Activated T-helper 1 cell treated with anti-CD3 and anti-CD28 coated beads, Interleukin-12 subunit alpha, Interleukin-12 subunit beta, Interleukin-2, Interleukin-4 antibody, amounts not matched to agents 30 ng/mL and 10 ng/mL and 1 ng/mL, durations not matched to agents 14 hours and 24 hours and 36 hours (primary cell): Measurements from ENCODE around the gene RPS6KA4. TPM values are rescaled to one million over a fixed set of nuclear protein-coding genes. Genes with fewer than 3 reads are reported as not detected.

ENCODE experiments used
- DNase-seq: peaks from one replicate; pipeline ENCODE4 v3.0.0; 2021; ENCODE audit warnings: low spot score
- H3K27ac Mint-ChIP-seq: one replicate; pipeline ENCODE4 v1.8.0; 2021; ENCODE audit warnings: mild to moderate bottlenecking, mixed read lengths
- H3K27me3 Mint-ChIP-seq: one replicate; pipeline ENCODE4 v1.8.0; 2022; ENCODE audit warnings: mild to moderate bottlenecking, moderate library complexity, mixed read lengths; ENCODE audit not compliant: insufficient read depth
- H3K36me3 Mint-ChIP-seq: one replicate; pipeline ENCODE4 v1.8.0; 2021; ENCODE audit warnings: low read depth, mixed read lengths
- H3K4me1 Mint-ChIP-seq: one replicate; pipeline ENCODE4 v1.8.0; 2021; ENCODE audit warnings: low read depth, mixed read lengths
- H3K4me3 Mint-ChIP-seq: one replicate; pipeline ENCODE4 v1.8.0; 2021; ENCODE audit warnings: mild to moderate bottlenecking, moderate library complexity, mixed read lengths
- H3K9me3 Mint-ChIP-seq: one replicate; pipeline ENCODE4 v1.8.0; 2021; ENCODE audit warnings: mixed read lengths
- intact Hi-C: fragments of 100-400 bp; cut with micrococcal nuclease; formaldehyde crosslinking; loops from one replicate; pipeline ENCODE4 v1.15.1; 2024
- total RNA-seq: library from RNA; stranded (reverse); gene quantifications from 2 replicates; pipeline ENCODE4 v1.2.3, GENCODE V29; 2022

RPS6KA4 gene
- total RNA-seq, 1 donor from 2014 or later: 38.3 TPM

GRCh38 chr11:64382586-64382985 lies 23.6 kb downstream of the RPS6KA4 start:
- DNase-seq: no peak
- H3K4me3 Mint-ChIP-seq: no peak overlapping the region
- H3K27me3 Mint-ChIP-seq: peaks cover 4% of the 10 kb centered on the region
- intact Hi-C loops: no loop called here
- no peaks in the 10 kb centered on the region for H3K9me3 Mint-ChIP-seq
- H3K36me3 Mint-ChIP-seq: no peaks in the 10 kb centered on the region
- H3K4me1 Mint-ChIP-seq: peaks cover 6% of the 10 kb centered on the region
- no peak overlapping the region for H3K27ac Mint-ChIP-seq

DNA sequence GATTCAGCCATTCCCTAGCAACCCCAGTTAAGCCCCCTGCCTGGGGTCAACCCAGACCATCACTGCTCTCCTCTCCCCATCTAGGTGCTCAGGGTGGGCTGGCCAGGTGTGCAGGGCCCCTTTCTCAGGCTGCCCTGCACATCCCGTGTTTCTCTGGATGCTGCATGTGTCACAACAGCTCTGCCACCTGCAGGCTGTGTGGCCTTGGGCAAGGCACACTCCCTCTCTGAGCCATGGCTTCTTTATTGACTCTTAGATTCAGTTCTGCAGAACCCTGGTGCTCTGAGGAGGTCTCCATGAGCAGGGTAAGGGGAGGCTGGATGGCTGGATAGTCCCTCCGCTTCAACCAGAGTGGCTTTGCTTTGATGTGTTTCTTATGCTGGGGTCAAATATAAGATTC lies 24.6 kb downstream of the RPS6KA4 start:
- no peak overlapping the region for H3K27ac Mint-ChIP-seq

DNA sequence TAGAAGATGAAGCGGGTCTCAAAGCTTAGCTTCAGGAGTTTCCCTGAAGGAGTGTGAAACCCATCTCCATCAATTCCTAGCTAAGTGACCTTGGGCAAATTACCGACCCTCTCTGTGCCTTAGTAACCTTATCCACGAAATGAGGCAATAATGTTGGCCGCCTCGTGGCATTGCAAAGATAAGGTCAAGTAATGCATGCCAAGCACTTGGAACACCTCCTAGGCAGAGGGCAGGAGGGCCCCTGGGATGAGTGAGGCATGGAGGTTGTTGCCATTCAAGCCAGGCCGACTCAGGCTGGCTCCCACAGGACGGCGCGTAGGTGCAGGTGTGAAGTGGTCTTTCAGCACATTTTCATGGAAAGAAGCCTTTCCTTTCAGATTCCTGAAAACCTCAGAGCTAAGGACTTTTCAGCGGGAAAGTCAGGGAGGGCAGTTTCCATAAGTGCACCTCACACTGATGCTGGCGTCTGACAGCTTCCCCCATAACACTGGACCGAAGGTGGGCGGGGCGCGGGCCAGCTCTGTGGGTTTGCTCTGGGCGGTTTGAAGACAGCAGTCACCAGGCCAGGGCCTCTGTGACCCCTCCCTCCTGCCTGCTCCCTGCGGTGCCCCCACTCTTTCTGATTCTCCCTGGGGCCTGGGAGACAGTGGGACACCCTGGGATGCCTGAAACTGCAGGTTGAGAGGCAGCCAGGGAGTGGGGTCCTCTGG lies 25.2 kb downstream of the RPS6KA4 start:
- no peak for DNase-seq
- no peak overlapping the region for H3K27ac Mint-ChIP-seq
- H3K36me3 Mint-ChIP-seq: no peaks in the 10 kb centered on the region
- intact Hi-C loops: no loop called here
- no peak overlapping the region for H3K4me3 Mint-ChIP-seq
- peaks cover 9% of the 10 kb centered on the region for H3K27me3 Mint-ChIP-seq
- H3K4me1 Mint-ChIP-seq: peaks cover 6% of the 10 kb centered on the region
- H3K9me3 Mint-ChIP-seq: peaks cover 7% of the 10 kb centered on the region

More for the DNA sequence above, 24.6 kb downstream of the RPS6KA4 start:
- intact Hi-C loops: no loop called here
- DNase-seq: no peak
- Mint-ChIP-seq H3K4me1 (peaks cover 6% of the 10 kb centered on the region), H3K36me3 (no peaks in the 10 kb centered on the region), H3K27me3 (peaks cover 9% of the 10 kb centered on the region), H3K4me3 (no peak overlapping the region), H3K9me3 (peaks cover 6% of the 10 kb centered on the region)

DNA sequence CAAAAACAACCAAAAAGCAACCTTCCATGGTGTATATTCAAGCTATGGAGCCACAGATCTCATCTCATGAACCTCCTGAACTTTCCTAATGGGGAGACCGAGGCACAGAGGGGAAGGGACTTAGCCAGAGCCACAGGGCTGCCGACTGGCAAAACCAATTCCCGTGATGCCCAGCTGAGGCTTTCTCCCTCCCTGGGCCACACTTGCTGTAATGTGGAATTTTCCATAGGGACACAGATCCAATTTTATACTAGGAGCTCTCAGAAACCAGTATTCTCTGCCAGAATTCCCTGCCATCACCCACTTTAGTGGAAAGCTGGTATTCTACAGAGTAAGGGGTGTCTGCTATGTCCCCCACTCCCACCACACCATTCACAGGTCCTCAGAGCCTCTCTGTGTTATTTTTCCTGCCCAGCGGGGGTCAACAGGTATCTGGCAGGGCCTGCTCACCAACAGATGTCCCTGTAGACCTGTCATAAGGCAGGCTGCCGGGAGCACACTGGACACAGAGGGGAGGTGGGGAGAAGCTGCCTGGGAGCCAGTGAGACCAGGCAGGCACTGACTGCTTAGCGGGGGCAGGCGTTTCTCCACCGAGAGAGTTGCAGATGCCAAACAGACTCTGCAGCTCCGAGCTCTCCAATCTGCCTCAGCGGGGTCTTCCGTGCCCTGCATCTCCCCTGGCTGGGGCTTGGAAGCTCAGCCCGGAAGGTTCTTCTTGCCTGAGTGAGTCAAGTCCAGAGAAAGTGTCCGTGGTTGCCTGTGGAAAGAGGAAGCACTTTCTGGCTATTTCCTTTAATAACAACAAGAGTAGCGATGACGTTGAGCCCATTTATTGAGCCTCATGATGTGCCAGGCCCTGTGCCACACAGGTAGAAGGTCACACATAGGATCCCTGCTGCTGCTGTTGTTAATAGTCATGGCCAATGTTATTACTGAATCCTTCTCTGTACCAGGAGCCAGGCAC lies 26.3 kb downstream of the RPS6KA4 start:
- intact Hi-C loops: no loop called here
- Mint-ChIP-seq H3K27me3 (peaks cover 11% of the 10 kb centered on the region), H3K36me3 (peaks cover 3% of the 10 kb centered on the region), H3K9me3 (peaks cover 18% of the 10 kb centered on the region), H3K4me1 (peaks cover 10% of the 10 kb centered on the region), H3K27ac (no peak overlapping the region), H3K4me3 (no peak overlapping the region)
- no peak for DNase-seq

- Mint-ChIP-seq H3K27ac (no peak overlapping the region), H3K9me3 (peaks cover 22% of the 10 kb centered on the region), H3K36me3 (peaks cover 3% of the 10 kb centered on the region), H3K27me3 (peaks cover 11% of the 10 kb centered on the region), H3K4me3 (no peak overlapping the region), H3K4me1 (peaks cover 17% of the 10 kb centered on the region)
- no peak for DNase-seq
- intact Hi-C loops: no loop called here
Measured at GRCh38 chr11:64385945-64386704, 27.2 kb downstream of the RPS6KA4 start.

DNA sequence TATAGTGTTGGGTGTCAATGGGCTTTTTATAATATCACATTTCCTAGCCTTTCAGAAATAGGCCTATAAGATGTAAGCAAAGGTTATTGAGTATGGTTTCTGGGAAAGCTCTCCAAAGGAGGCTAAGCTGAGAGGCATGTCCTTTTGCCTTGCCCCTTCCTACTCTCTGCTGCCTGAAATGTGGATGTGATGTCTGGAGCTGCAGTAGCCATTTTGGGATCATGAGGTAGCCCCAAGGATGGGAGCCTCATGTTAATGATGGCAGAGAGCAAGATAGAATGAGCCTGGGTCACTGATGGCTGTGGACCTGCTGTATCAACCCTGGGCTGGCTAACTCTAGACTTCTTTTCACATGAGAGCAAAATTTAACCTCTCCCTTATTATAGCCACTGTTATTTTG lies 29.0 kb downstream of the RPS6KA4 start:
- no peak for DNase-seq
- Mint-ChIP-seq H3K27me3 (peaks cover 11% of the 10 kb centered on the region), H3K4me1 (peaks cover 17% of the 10 kb centered on the region), H3K4me3 (no peak overlapping the region), H3K27ac (no peak overlapping the region), H3K9me3 (peaks cover 22% of the 10 kb centered on the region), H3K36me3 (peaks cover 3% of the 10 kb centered on the region)
- intact Hi-C loops: no loop called here

- Mint-ChIP-seq H3K4me1 (peaks cover 17% of the 10 kb centered on the region), H3K9me3 (peaks cover 22% of the 10 kb centered on the region), H3K36me3 (peaks cover 3% of the 10 kb centered on the region), H3K27ac (no peak overlapping the region), H3K27me3 (peaks cover 9% of the 10 kb centered on the region), H3K4me3 (no peak overlapping the region)
- DNase-seq: no peak
- intact Hi-C loops: no loop called here
Measured at GRCh38 chr11:64388894-64389293, 29.9 kb downstream of the RPS6KA4 start.

- DNase-seq: no peak
- intact Hi-C loops: no loop called here
- peaks cover 17% of the 10 kb centered on the region for H3K4me1 Mint-ChIP-seq
- peaks cover 22% of the 10 kb centered on the region for H3K9me3 Mint-ChIP-seq
- H3K36me3 Mint-ChIP-seq: peaks cover 3% of the 10 kb centered on the region
- no peak overlapping the region for H3K4me3 Mint-ChIP-seq
- no peak overlapping the region for H3K27ac Mint-ChIP-seq
- peaks cover 9% of the 10 kb centered on the region for H3K27me3 Mint-ChIP-seq
Measured at GRCh38 chr11:64389851-64390250, 30.9 kb downstream of the RPS6KA4 start.

- Mint-ChIP-seq H3K27me3 (peaks cover 7% of the 10 kb centered on the region), H3K27ac (no peak overlapping the region)
Measured at GRCh38 chr11:64390558-64390957, 31.6 kb downstream of the RPS6KA4 start.

GRCh38 chr11:64391839-64392238 lies 32.9 kb downstream of the RPS6KA4 start:
- intact Hi-C loops: no loop called here
- no peak for DNase-seq
- peaks cover 11% of the 10 kb centered on the region for H3K4me1 Mint-ChIP-seq

More at GRCh38 chr11:64390558-64390957, 31.6 kb downstream of the RPS6KA4 start:
- Mint-ChIP-seq H3K9me3 (peaks cover 22% of the 10 kb centered on the region), H3K36me3 (peaks cover 3% of the 10 kb centered on the region), H3K4me1 (peaks cover 17% of the 10 kb centered on the region), H3K4me3 (no peak overlapping the region)
- DNase-seq: no peak
- intact Hi-C loops: no loop called here

DNA sequence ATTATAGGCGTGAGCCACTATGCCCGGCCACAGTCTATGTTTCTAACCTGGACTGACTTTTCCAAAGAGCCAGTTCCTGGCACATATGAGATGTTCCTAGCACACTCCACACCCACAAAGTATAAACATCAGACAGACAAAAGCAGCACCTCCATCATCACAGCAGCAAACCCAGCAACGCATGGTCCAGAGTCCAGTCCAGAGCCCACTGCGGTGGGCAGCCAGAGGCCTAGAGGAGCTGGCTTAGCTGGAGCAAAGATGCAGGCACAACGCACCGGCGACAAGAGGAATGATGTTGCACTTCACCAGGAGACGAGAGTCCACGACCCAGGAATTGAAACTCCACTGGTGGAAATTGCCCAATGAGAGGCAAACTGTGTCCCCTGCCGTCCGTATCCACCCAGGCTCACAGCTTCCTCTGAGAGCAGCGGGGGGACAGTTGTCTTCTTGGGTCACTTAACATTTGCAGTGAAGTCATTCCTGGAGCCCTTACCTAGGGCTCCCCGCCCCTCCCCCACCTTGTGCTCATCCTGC lies 36.6 kb downstream of the RPS6KA4 start:
- intact Hi-C loops: no loop called here
- Mint-ChIP-seq H3K27me3 (peaks cover 6% of the 10 kb centered on the region), H3K36me3 (no peaks in the 10 kb centered on the region), H3K4me3 (no peak overlapping the region), H3K9me3 (peaks cover under 1% of the 10 kb centered on the region), H3K27ac (no peak overlapping the region), H3K4me1 (peaks cover 4% of the 10 kb centered on the region)
- no peak for DNase-seq

More at GRCh38 chr11:64391839-64392238, 32.9 kb downstream of the RPS6KA4 start:
- peaks cover 22% of the 10 kb centered on the region for H3K9me3 Mint-ChIP-seq
- peaks cover 10% of the 10 kb centered on the region for H3K27me3 Mint-ChIP-seq
- peaks cover 3% of the 10 kb centered on the region for H3K36me3 Mint-ChIP-seq
- H3K27ac Mint-ChIP-seq: no peak overlapping the region
- H3K4me3 Mint-ChIP-seq: no peak overlapping the region

DNA sequence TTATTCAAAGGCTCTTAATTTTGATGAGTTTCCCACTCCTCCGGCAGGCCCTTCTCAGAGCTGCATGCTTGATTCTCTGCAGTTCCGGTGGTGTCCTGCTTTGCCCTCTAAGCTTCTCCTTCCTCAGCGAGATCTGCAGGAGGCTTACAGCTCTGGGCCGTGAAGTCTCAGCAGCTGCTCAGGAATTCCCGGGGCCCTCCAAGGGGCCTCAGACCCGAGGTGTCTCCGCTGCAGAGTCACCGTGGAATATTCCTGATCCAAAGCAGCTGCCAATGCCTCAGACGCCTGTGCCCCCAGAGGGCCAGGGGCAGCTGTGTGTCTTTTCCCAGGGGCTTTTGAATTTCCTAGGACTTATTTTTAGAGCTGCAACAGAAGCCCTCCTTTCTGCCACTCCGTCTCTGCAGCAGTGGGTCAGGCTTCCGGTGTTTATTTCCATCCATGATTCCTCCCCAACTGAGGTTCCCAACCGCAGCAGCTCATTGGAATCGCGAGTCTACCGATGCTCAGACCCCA lies 37.2 kb downstream of the RPS6KA4 start:
- Mint-ChIP-seq H3K4me3 (no peak overlapping the region), H3K9me3 (no peaks in the 10 kb centered on the region), H3K27ac (no peak overlapping the region), H3K36me3 (no peaks in the 10 kb centered on the region), H3K4me1 (no peaks in the 10 kb centered on the region), H3K27me3 (peaks cover 6% of the 10 kb centered on the region)
- intact Hi-C loops: no loop called here
- no peak for DNase-seq
